Measurements from ENCODE around the gene SUN5. TPM values are rescaled to one million over a fixed set of nuclear protein-coding genes. Genes with fewer than 3 reads are reported as not detected.
"Not testable (repeated sequence)": the region's sequence is repeated elsewhere in the genome, so short reads cannot be mapped to it uniquely, and the experiment has no call there.

The SUN5 gene
- total RNA-seq, result not detected in 2 replicates

DNA sequence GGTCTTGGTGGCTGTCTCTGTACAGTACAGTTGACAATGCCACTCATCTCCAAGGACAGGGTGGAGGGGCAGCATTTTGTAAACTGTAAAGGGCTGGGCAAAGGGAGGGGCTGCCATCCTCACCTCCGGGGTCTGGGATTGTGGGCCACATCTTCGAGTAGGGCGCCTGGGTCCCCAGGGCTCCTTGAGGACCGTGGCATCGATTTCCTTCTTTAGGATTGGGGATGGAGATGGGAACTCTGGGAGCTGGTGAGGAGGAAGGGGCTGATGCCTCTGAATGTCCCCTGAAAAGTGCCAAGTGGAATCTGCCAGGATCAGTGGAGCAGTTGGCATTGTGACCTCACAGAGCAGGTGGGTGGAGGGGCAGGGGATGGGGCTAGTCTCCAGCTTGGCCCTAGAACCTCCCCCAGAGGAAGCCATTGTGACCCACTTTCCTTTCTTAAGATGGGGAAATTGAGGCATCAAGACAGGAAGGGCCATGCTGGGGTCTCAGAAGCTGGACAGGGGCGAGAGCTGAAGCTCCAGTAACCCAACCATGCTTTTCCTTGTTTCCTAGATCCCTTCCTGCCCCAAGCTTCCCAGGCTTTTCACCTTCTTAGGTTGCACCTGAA is at the start of gene SUN5:
Gene SUN5, minus strand, starts transcription at position 293 of the 611 bp plus-strand sequence. Its CDS starts 93 bp downstream, at position 200.
- intact Hi-C loops (cut with micrococcal nuclease), result no loop called here
- DNase-seq (no peak), ATAC-seq (ENCODE audit: low read depth) (no peak)
- Mint-ChIP-seq H3K4me3 (no peak within 1 kb of the TSS), H3K9me3 (peaks cover 3% of the 10 kb centered on the region), H3K4me1 (peaks cover 8% of the 10 kb centered on the region), H3K27ac (no peak within 1 kb of the TSS), H3K36me3 (ENCODE audit: low read depth) (no peaks in the 10 kb centered on the region), H3K27me3 (no peaks in the 10 kb centered on the region)
- ChIA-PET POLR2A (no interaction called here), CTCF (interaction anchor here (2.3 kb wide), 1 partner anchor 103 kb away, joined by 14 read pairs; no protein-coding TSS in a partner anchor)
- no peak for TF ChIP-seq CTCF (IDR thresholded peaks at IDR 0.05)

GRCh38 chr20:33053291-33054106 is 49.3 kb upstream of the SUN5 start, which contains the start of gene BPIFB3:
TSS of gene BPIFB3 (plus strand) at chr20:33053903. CDS start at chr20:33055436, 1,533 bp downstream.
- Mint-ChIP-seq H3K27me3 (no peaks in the 10 kb centered on the region), H3K4me1 (no peaks in the 10 kb centered on the region), H3K9me3 (no peaks in the 10 kb centered on the region), H3K4me3 (no peak within 1 kb of the TSS), H3K27ac (no peak within 1 kb of the TSS), H3K36me3 (ENCODE audit: low read depth) (no peaks in the 10 kb centered on the region)
- POLR2A ChIA-PET, result no interaction called here
- no peak for ATAC-seq (ENCODE audit: low read depth)
- intact Hi-C loops (cut with micrococcal nuclease), result no loop called here
- no peak for DNase-seq
- CTCF ChIA-PET, result no interaction called here
- no peak for TF ChIP-seq CTCF (IDR thresholded peaks at IDR 0.05)

GRCh38 chr20:33051333-33051732 is 47.1 kb upstream of the SUN5 start:
- CTCF ChIA-PET, result no interaction called here

DNA sequence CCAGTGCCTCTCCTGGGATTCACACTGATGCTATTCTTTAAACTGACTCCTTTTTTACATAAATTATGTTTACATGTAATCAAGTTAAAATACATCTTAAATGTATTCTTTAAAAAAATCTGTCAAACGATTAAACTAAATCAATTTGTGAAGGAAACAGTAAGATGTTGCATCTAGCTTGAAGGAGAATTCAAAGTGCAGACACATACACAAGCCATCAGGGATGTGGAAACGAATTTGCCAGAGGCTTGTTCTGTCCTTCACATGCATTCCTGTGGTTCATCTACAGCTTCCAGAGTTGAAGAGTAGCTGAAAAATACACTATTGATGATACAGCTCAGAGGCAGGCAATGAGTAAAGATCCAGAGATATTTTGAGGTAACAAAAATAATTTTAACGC is 42.2 kb upstream of the SUN5 start:
- ChIA-PET POLR2A (no interaction called here), CTCF (no interaction called here)
- no peaks in the 10 kb centered on the region for H3K4me1 Mint-ChIP-seq
- H3K9me3 Mint-ChIP-seq, result peaks cover 6% of the 10 kb centered on the region
- DNase-seq (no peak), ATAC-seq (ENCODE audit: low read depth) (no peak)
- no peaks in the 10 kb centered on the region for H3K27me3 Mint-ChIP-seq
- intact Hi-C loops (cut with micrococcal nuclease), result no loop called here
- no peak overlapping the region for H3K27ac Mint-ChIP-seq
- no peak overlapping the region for H3K4me3 Mint-ChIP-seq
- TF ChIP-seq CTCF (IDR thresholded peaks at IDR 0.05), result no peak
- peaks cover 2% of the 10 kb centered on the region for H3K36me3 Mint-ChIP-seq (ENCODE audit: low read depth)

More at GRCh38 chr20:33051333-33051732, 47.1 kb upstream of the SUN5 start:
- no peak for ATAC-seq (ENCODE audit: low read depth)
- Mint-ChIP-seq H3K4me3 (no peak overlapping the region), H3K27me3 (no peaks in the 10 kb centered on the region), H3K4me1 (no peaks in the 10 kb centered on the region), H3K27ac (no peak overlapping the region), H3K9me3 (peaks cover 3% of the 10 kb centered on the region), H3K36me3 (ENCODE audit: low read depth) (no peaks in the 10 kb centered on the region)
- POLR2A ChIA-PET, result no interaction called here
- TF ChIP-seq CTCF (IDR thresholded peaks at IDR 0.05), result no peak
- no peak for DNase-seq
- intact Hi-C loops (cut with micrococcal nuclease), result no loop called here

- H3K4me1 Mint-ChIP-seq; DNase-seq; H3K27me3 Mint-ChIP-seq; H3K27ac Mint-ChIP-seq; H3K36me3 Mint-ChIP-seq (ENCODE audit: low read depth); intact Hi-C loops (cut with micrococcal nuclease); POLR2A ChIA-PET; H3K4me3 Mint-ChIP-seq; H3K9me3 Mint-ChIP-seq; ATAC-seq (ENCODE audit: low read depth); CTCF ChIA-PET: not testable (repeated sequence)
Observed at GRCh38 chr20:33045129-33045721, 41.0 kb upstream of the SUN5 start.
